HEK293 (cell line): ENCODE data around the gene TEAD4.
"Not testable (repeated sequence)": the region's sequence is repeated elsewhere in the genome, so short reads cannot be mapped to it uniquely, and the experiment has no call there.

Experiments
- CTCF ChIA-PET: fragments of 350-600 bp; formaldehyde crosslinking; extraction: SDS; loops from one replicate; lab custom pipeline; 2021; ENCODE audit warnings: antibody characterized with exemption; lab: Yijun Ruan, JAX
- POLR2A ChIA-PET: fragments of 300-600 bp; formaldehyde crosslinking; extraction: SDS; loops from one replicate; lab custom pipeline; 2020; ENCODE audit warnings: antibody characterized with exemption, inconsistent platforms; lab: Yijun Ruan, JAX
- H3K27ac ChIP-seq: fragments of 200-500 bp; sonication (Bioruptor generic); 2 replicates; pipeline ENCODE4 v1.5.1; 2014; ENCODE audit warnings: low read depth, low read length, control low read depth, inconsistent platforms; ENCODE audit errors: extremely low read depth
- H3K36me3 ChIP-seq, 2 experiments: fragments of 200-500 bp in 1 of 2; sonication (Bioruptor generic) in 1 of 2; 1 replicate in 1 of 2; 2 replicates in 1 of 2; pipeline ENCODE4 v1.5.1; 2014 to 2017; ENCODE audit warnings: inconsistent platforms in 2 of 2, low read length in 2 of 2; ENCODE audit not compliant: control insufficient read depth in 2 of 2, insufficient read depth in 1 of 2
- H3K4me1 ChIP-seq: fragments of 200-500 bp; sonication (Bioruptor generic); 2 replicates; pipeline ENCODE4 v1.5.1; 2014; ENCODE audit warnings: mild to moderate bottlenecking, low read length, inconsistent platforms; ENCODE audit not compliant: control insufficient read depth, insufficient read depth
- H3K4me3 ChIP-seq: 2 replicates; pipeline ENCODE4 v1.5.1; 2011; ENCODE audit warnings: low read depth, mild to moderate bottlenecking, control low read depth, low read length, moderate library complexity
- H3K9me3 ChIP-seq: fragments of 200-500 bp; sonication (Bioruptor generic); 2 replicates; pipeline ENCODE4 v1.5.1; 2014; ENCODE audit warnings: low read depth, low read length, inconsistent platforms; ENCODE audit not compliant: control insufficient read depth, insufficient read depth
- EGR2 ChIP-seq: fragments of 450-650 bp; formaldehyde crosslinking; IDR thresholded peaks from 2 replicates; pipeline ENCODE4 v1.5.1; 2016; ENCODE audit warnings: low read depth, missing biosample characterization, missing genetic modification characterization
- GLIS1 ChIP-seq: fragments of 450-650 bp; formaldehyde crosslinking; IDR thresholded peaks from 2 replicates; pipeline ENCODE4 v1.5.1; 2016; ENCODE audit warnings: missing biosample characterization, missing genetic modification characterization
- ZEB2 ChIP-seq: fragments of 450-650 bp; formaldehyde crosslinking; IDR thresholded peaks from 2 replicates; pipeline ENCODE4 v1.5.1; 2016; ENCODE audit warnings: missing biosample characterization, missing genetic modification characterization
- ZFHX2 ChIP-seq: fragments of 450-650 bp; formaldehyde crosslinking; conservative IDR thresholded peaks from 2 replicates; pipeline ENCODE4 v1.5.1; 2016; ENCODE audit warnings: missing biosample characterization, missing genetic modification characterization
- ZNF140 ChIP-seq: fragments of 450-650 bp; formaldehyde crosslinking; IDR thresholded peaks from 2 replicates; pipeline ENCODE4 v1.5.1; 2016; ENCODE audit warnings: missing biosample characterization, missing genetic modification characterization
- ZNF292 ChIP-seq: fragments of 450-650 bp; formaldehyde crosslinking; IDR thresholded peaks from 2 replicates; pipeline ENCODE4 v1.5.1; 2016; ENCODE audit warnings: low read depth, missing biosample characterization, missing genetic modification characterization, borderline replicate concordance
- ZNF311 ChIP-seq: fragments of 450-650 bp; formaldehyde crosslinking; IDR thresholded peaks from 2 replicates; pipeline ENCODE4 v1.5.1; 2017; ENCODE audit warnings: missing biosample characterization, missing genetic modification characterization, borderline replicate concordance
- ZNF585B ChIP-seq: fragments of 450-650 bp; formaldehyde crosslinking; IDR thresholded peaks from 2 replicates; pipeline ENCODE4 v1.5.1; 2016; ENCODE audit warnings: missing biosample characterization, missing genetic modification characterization
- ZNF600 ChIP-seq: fragments of 450-650 bp; formaldehyde crosslinking; IDR thresholded peaks from 2 replicates; pipeline ENCODE4 v1.5.1; 2016; ENCODE audit warnings: missing biosample characterization, missing genetic modification characterization
- ZNF626 ChIP-seq: fragments of 450-650 bp; sonication (Bioruptor Pico); formaldehyde crosslinking; IDR thresholded peaks from 2 replicates; pipeline ENCODE4 v1.5.1; 2018; ENCODE audit warnings: missing biosample characterization, missing genetic modification characterization, inconsistent platforms
- ZNF670 ChIP-seq: fragments of 450-650 bp; formaldehyde crosslinking; IDR thresholded peaks from 2 replicates; pipeline ENCODE4 v1.5.1; 2016; ENCODE audit warnings: missing biosample characterization, missing genetic modification characterization, low read depth
- ZSCAN16 ChIP-seq: fragments of 450-650 bp; formaldehyde crosslinking; IDR thresholded peaks from 2 replicates; pipeline ENCODE4 v1.5.1; 2016; ENCODE audit warnings: missing biosample characterization, missing genetic modification characterization
- ZSCAN30 ChIP-seq: fragments of 450-650 bp; IDR thresholded peaks from 2 replicates; pipeline ENCODE4 v1.5.1; 2018; ENCODE audit warnings: missing biosample characterization, mild to moderate bottlenecking, missing genetic modification characterization, moderate library complexity
- TF ChIP-seq, protein P1 (sequence below): fragments of 450-650 bp; formaldehyde crosslinking; IDR thresholded peaks from 2 replicates; pipeline ENCODE4 v1.5.1; 2016; ENCODE audit warnings: missing biosample characterization, missing genetic modification characterization
- TF ChIP-seq, protein P2 (sequence below): fragments of 450-650 bp; formaldehyde crosslinking; IDR thresholded peaks from 2 replicates; pipeline ENCODE4 v1.5.1; 2016; ENCODE audit warnings: missing biosample characterization, missing genetic modification characterization
- TF ChIP-seq, protein P3 (sequence below): fragments of 450-650 bp; formaldehyde crosslinking; conservative IDR thresholded peaks from 2 replicates; pipeline ENCODE4 v1.5.1; 2016; ENCODE audit warnings: low read depth, missing biosample characterization, missing genetic modification characterization
- TF ChIP-seq, protein P4 (sequence below): fragments of 450-650 bp; formaldehyde crosslinking; IDR thresholded peaks from 2 replicates; pipeline ENCODE4 v1.5.1; 2016; ENCODE audit warnings: missing biosample characterization, missing genetic modification characterization

Gene TEAD4

DNA sequence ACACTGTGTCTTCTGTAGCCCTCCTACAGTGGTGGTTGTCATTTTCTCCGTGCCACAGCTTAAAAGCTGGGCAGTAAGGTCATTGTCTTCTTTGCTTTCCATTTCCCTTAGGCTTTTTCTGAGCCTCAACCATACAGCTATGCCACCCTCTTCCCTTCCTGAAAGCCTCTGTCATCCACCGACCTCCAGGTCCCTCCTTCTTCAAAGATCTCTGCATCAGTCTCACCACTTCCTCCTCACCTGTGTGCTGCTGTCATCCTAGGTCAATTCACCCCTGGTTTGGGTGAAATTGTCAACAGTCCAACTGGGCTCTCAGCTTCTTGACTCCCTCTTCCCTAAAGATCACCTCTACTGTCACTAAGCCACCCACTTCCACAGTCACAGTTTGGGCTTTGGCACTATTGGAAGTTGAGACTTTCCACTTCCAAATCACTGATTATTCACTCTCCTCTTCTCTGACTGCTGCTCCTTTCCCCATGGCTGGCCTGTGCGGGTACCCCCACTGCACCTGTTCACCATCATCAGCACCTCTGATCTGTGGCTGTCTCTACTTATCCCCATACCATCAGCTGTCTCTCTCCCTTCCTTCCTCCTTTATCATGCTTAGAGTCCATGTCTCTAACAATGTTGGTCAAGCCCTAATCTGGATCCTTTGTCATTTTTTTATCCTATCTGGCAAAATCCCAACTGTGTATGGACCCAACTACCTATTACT is 102.5 kb downstream of the TEAD4 start (continued):
- TF ChIP-seq, protein P1, sequence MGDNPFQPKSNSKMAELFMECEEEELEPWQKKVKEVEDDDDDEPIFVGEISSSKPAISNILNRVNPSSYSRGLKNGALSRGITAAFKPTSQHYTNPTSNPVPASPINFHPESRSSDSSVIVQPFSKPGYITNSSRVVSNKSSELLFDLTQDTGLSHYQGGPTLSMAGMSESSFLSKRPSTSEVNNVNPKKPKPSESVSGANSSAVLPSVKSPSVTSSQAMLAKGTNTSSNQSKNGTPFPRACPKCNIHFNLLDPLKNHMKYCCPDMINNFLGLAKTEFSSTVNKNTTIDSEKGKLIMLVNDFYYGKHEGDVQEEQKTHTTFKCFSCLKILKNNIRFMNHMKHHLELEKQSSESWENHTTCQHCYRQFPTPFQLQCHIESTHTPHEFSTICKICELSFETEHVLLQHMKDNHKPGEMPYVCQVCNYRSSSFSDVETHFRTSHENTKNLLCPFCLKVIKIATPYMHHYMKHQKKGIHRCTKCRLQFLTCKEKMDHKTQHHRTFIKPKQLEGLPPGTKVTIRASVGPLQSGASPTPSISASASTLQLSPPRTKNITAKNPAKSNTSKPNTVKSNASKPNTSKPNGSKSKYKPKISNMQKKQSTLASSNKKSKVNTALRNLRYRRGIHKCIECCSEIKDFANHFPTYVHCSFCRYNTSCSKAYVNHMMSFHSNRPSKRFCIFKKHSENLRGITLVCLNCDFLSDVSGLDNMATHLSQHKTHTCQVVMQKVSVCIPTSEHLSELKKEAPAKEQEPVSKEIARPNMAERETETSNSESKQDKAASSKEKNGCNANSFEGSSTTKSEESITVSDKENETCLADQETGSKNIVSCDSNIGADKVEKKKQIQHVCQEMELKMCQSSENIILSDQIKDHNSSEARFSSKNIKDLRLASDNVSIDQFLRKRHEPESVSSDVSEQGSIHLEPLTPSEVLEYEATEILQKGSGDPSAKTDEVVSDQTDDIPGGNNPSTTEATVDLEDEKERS (tag by site-specific recombination): no peak
- no peak for TF ChIP-seq ZNF670 (tag by site-specific recombination)
- no peak for TF ChIP-seq ZSCAN16 (tag by site-specific recombination)
- no peak for TF ChIP-seq ZNF140
- TF ChIP-seq, protein P2, sequence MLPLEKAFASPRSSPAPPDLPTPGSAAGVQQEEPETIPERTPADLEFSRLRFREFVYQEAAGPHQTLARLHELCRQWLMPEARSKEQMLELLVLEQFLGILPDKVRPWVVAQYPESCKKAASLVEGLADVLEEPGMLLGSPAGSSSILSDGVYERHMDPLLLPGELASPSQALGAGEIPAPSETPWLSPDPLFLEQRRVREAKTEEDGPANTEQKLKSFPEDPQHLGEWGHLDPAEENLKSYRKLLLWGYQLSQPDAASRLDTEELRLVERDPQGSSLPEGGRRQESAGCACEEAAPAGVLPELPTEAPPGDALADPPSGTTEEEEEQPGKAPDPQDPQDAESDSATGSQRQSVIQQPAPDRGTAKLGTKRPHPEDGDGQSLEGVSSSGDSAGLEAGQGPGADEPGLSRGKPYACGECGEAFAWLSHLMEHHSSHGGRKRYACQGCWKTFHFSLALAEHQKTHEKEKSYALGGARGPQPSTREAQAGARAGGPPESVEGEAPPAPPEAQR: no peak

DNA sequence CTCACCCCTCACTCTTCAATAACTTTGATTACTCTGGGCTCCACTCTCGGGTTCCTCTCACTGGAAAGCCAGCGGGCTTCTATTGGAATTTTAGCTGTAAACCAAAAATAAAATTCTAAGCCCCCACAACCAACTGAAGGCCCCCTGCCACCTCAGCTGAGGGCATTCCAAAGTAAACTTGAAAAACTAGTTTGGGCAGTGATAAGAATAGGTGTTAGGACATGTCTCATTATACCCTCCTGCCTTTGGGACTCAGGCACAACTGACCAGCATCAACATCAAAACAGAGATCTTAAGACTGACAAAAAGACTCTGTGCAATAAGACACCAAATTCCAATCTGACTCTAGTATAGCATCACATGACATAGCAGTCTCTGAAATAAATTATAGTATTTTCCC is 106.1 kb downstream of the TEAD4 start:
- no peak for TF ChIP-seq ZNF292
- no peak for TF ChIP-seq ZSCAN30 (tag by site-specific recombination)
- TF ChIP-seq, protein P3, sequence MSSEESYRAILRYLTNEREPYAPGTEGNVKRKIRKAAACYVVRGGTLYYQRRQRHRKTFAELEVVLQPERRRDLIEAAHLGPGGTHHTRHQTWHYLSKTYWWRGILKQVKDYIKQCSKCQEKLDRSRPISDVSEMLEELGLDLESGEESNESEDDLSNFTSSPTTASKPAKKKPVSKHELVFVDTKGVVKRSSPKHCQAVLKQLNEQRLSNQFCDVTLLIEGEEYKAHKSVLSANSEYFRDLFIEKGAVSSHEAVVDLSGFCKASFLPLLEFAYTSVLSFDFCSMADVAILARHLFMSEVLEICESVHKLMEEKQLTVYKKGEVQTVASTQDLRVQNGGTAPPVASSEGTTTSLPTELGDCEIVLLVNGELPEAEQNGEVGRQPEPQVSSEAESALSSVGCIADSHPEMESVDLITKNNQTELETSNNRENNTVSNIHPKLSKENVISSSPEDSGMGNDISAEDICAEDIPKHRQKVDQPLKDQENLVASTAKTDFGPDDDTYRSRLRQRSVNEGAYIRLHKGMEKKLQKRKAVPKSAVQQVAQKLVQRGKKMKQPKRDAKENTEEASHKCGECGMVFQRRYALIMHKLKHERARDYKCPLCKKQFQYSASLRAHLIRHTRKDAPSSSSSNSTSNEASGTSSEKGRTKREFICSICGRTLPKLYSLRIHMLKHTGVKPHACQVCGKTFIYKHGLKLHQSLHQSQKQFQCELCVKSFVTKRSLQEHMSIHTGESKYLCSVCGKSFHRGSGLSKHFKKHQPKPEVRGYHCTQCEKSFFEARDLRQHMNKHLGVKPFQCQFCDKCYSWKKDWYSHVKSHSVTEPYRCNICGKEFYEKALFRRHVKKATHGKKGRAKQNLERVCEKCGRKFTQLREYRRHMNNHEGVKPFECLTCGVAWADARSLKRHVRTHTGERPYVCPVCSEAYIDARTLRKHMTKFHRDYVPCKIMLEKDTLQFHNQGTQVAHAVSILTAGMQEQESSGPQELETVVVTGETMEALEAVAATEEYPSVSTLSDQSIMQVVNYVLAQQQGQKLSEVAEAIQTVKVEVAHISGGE: no peak
- TF ChIP-seq, all 188 proteins: peak for 0
- Histone ChIP-seq H3K4me1 (no peaks in the 10 kb centered on the region), H3K36me3 (no peaks in the 10 kb centered on the region), H3K9me3 (no peaks in the 10 kb centered on the region; the same call in 1 of the 2 replicates), H3K27ac (no peak overlapping the region), H3K4me3 (no peak overlapping the region)
- ChIA-PET CTCF (interaction anchor here (1.6 kb wide), 1 partner anchor 8 kb away, joined by 6 read pairs; no protein-coding TSS in a partner anchor), POLR2A (no interaction called here)

DNA sequence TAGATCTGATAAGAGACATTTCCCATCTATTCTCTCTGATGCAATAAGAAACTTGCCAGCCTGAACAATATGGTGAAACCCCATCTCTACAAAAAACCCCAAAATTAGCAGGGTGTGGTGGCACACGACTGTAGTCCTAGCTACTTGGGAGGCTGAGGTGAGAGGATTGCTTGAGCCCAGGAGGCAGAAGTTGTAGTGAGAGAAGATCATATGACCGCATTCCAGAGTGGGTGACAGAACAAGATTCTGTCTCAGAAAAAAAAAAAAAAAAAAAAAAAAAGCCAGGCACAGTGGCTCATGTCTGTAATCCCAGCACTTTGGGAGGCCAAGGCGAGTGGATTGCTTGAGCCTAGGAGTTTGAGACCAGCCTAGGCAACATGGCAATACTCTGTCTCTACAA is 106.6 kb downstream of the TEAD4 start:
- H3K4me3 ChIP-seq, H3K36me3 ChIP-seq, H3K9me3 ChIP-seq, H3K27ac ChIP-seq, H3K4me1 ChIP-seq, POLR2A ChIA-PET: not testable (repeated sequence)
- TF ChIP-seq ZNF600 (0 out of 2 replicates have a peak, but pooled peaks have one; percentile 19), GLIS1 (tag by site-specific recombination) (peak; percentile 40)
- CTCF ChIA-PET: interaction anchor here (0.9 to 1.6 kb wide), 3 partner anchors 8 to 208 kb away, joined by 3 to 6 read pairs (median 4); no protein-coding TSS in a partner anchor

DNA sequence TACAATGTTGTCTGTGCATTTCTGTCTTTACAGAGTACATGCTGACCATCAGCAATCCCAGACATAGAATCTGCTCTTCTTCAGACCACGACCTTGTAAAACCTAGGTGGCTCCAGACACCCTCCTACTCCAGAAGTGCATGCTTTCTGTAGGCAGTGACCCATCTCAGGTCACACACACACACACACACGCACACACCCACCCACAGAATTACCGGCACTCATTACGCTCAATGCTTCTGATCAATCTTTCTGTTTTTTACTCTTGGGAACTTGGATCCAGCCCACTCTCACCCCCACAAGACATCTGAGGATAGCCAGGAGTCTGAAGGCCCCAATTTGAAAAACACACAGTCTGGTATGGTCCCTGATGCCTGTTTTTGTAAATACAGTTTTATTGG is 110.5 kb downstream of the TEAD4 start:
- CTCF ChIA-PET: interaction anchor here (0.9 to 1.0 kb wide), 2 partner anchors 70 to 230 kb away, joined by 3 read pairs; no protein-coding TSS in a partner anchor
- H3K4me1 ChIP-seq: no peaks in the 10 kb centered on the region; the same call in 1 of the 2 replicates
- no peaks in the 10 kb centered on the region for H3K9me3 ChIP-seq
- H3K4me3 ChIP-seq: no peak overlapping the region
- TF ChIP-seq ZNF626 (tag by site-specific recombination) (no peak), ZNF311 (no peak), ZFHX2 (tag by site-specific recombination) (peak; percentile 95), ZNF585B (no peak), ZEB2 (tag by site-specific recombination) (no peak), EGR2 (peak; percentile 99)
- TF ChIP-seq, protein P4, sequence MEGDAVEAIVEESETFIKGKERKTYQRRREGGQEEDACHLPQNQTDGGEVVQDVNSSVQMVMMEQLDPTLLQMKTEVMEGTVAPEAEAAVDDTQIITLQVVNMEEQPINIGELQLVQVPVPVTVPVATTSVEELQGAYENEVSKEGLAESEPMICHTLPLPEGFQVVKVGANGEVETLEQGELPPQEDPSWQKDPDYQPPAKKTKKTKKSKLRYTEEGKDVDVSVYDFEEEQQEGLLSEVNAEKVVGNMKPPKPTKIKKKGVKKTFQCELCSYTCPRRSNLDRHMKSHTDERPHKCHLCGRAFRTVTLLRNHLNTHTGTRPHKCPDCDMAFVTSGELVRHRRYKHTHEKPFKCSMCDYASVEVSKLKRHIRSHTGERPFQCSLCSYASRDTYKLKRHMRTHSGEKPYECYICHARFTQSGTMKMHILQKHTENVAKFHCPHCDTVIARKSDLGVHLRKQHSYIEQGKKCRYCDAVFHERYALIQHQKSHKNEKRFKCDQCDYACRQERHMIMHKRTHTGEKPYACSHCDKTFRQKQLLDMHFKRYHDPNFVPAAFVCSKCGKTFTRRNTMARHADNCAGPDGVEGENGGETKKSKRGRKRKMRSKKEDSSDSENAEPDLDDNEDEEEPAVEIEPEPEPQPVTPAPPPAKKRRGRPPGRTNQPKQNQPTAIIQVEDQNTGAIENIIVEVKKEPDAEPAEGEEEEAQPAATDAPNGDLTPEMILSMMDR (tag by site-specific recombination): no peak
- H3K27ac ChIP-seq: no peak overlapping the region
- no peaks in the 10 kb centered on the region for H3K36me3 ChIP-seq
- POLR2A ChIA-PET: no interaction called here
